Activated gamma-delta T cell treated with Interleukin-2 at 50 U/mL for 16 hours (primary cell): ENCODE data around the gene CA14.
"Not testable (repeated sequence)": the region's sequence is repeated elsewhere in the genome, so short reads cannot be mapped to it uniquely, and the experiment has no call there.

Source experiments
- DNase-seq: peaks from one replicate; pipeline ENCODE4 v3.0.0-alpha.2; 2020

CA14 gene

DNA sequence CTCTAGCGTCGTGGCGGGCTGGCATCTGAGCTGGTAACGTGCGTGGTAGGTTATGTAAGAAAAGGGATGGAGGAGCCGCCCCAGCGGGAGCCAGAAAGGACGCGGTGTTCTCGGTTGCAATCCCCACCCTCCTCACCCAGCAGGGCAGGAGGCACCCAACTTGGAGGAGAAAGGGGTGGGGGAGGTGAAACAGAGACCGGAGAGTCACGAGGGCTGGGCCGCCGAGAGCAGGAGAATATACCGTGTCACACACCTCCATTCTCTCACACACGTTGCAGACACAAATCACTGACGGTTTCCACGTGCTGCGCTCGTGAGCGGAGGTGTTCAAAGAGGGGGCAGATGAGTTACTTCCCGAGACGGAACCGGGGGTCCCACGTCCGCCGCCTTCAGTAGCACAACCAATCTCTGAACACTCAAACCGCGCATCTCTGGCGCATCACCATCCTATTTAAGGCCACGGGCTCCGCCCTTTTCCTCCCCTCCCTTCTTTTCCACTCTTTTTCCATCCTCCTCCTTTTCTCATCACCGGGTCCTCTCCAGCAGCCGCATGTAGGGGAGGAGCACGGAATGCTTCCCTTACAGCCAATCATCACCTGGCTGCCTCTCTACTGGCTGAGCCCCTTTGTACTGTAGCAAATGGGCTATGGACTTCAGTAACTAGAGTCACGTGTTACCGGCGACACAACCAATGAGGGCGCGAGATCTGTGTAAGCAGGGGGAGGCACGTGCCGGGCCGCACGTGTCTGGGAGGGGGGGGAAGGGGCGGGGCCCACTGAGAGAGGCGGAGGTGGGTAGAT lies 24.4 kb downstream of the CA14 start, which contains the start of gene CIART:
CIART (plus strand) TSS at position 797 of the 800 bp plus-strand sequence. CDS start 714 bp downstream, outside the sequence.
- peak; percentile 68 for DNase-seq

DNA sequence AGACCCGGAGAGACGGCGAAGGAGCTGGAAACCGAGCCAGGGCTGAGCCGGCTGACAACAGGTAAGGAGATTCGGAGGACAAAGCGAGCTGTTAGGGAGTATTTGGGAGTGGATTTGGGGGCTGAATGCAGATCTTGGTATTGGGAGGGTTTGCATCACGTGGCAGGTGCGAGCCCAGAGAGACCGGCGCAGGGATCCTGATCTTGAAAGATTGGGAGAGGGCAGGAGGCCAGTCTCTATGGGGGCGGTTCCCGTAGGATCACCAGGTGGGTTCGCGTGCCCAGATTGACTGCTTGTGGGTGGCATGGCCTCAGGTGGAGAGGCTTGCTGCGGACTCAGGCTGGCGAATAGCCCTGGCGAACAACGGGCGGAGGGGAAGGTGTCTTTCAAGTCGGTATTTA lies 25.0 kb downstream of the CA14 start:
- no peak for DNase-seq

- DNase-seq: no peak
Measured at GRCh38 chr1:150283260-150283659, 25.7 kb downstream of the CA14 start.

- DNase-seq: no peak
Measured at GRCh38 chr1:150288382-150288781, 30.8 kb downstream of the CA14 start.

DNA sequence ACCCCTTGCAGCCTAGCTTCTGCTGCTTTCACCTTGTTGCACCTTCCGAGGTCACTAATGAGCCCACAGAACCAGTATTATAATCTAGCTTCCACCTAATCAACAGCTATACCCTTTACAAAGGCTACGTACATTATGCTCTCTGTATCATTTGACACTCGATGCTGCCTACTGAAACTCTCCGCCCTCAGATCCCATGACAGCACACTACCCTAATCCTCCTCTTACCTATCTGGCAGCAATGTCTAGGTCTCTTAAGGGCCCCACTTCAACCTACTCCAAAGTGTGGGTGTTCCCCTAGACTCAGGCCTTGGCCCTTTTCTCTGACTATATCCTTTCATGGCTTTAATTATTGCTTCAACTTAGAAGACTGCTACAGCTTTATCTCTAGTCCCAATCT lies 31.2 kb downstream of the CA14 start:
- DNase-seq: no peak

- DNase-seq: peak; percentile 80
Measured at GRCh38 chr1:150293433-150294253, 36.1 kb downstream of the CA14 start, which contains the start of gene MRPS21. TSS of gene MRPS21 (plus strand) at chr1:150293861. CDS start at chr1:150294367, 506 bp downstream.

DNA sequence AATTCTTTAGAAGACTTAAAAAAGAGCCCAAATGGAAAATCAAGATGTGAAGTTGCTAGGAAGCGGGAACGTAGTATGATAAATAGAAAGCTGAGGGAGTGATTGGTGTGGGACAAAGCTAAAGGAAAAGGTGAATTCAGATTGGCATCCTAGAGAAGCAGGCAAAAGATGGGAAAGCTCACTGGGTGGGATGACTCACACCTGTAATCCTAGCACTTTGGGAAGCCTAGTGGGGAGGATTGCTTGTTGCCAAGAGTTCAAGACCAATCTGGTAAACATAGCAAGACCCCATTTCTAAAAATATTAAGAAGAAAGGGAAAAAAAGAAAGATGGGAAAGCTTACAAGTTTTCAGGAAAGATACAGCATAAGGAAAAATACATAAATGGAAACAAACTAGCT lies 37.9 kb downstream of the CA14 start:
- no peak for DNase-seq

DNA sequence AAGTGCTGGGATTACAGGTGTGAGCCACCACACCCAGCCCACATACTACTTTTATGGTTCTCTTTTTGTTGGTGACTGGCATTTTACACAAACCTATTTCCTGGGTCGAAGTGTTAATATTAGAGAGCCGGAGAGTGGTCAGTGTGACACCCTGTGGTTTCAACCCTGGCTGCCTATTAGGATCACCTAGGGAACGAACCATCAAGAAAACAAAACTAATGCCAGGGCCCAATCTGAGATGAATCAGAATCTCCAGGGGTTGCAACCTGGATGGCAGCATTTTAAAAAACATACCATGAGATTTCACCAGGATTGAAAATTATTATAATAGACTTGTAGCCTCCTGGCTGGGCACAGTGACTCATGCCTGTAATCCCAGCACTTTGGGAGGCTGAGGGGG lies 42.1 kb downstream of the CA14 start:
- DNase-seq: no peak

- DNase-seq: no peak
Measured at GRCh38 chr1:150302338-150302737, 44.8 kb downstream of the CA14 start.

DNA sequence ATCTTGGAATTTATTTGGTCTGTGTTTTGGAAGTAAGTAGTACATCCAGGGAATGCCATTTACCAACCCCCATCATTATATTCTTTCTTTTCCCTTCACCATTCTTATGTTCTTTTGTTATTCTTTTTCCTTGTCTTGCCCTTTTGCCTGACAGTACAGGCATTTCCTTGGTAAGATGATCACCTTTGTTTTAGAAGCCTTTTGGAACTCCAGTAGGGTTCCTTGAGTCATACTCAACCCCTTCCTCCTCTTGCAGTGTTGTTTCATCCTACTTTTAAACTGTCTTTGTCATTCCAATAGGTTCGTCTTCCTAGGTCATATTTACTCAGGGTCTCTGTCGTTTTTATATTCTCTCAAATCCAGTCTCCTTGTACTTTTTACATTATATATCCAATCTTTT lies 45.3 kb downstream of the CA14 start:
- no peak for DNase-seq

DNA sequence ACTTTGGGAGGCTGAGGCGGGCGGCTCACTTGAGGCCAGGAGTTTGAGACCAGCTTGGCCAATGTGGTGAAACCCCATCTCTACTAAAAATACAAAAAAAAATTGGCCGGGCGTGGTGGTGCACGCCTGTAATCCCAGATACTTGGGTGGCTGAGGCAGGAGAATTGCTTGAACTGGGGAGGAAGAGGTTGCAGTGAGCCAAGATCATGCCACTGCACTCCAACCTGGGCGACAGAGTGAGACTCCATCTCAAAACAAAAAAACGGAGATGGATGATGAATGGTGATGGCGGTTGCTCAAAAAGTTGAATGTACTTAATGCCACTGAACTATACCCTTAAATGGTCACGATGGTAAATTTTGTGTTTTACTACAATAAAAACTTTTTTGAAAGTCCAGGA lies 51.0 kb downstream of the CA14 start:
- DNase-seq: not testable (repeated sequence)

DNA sequence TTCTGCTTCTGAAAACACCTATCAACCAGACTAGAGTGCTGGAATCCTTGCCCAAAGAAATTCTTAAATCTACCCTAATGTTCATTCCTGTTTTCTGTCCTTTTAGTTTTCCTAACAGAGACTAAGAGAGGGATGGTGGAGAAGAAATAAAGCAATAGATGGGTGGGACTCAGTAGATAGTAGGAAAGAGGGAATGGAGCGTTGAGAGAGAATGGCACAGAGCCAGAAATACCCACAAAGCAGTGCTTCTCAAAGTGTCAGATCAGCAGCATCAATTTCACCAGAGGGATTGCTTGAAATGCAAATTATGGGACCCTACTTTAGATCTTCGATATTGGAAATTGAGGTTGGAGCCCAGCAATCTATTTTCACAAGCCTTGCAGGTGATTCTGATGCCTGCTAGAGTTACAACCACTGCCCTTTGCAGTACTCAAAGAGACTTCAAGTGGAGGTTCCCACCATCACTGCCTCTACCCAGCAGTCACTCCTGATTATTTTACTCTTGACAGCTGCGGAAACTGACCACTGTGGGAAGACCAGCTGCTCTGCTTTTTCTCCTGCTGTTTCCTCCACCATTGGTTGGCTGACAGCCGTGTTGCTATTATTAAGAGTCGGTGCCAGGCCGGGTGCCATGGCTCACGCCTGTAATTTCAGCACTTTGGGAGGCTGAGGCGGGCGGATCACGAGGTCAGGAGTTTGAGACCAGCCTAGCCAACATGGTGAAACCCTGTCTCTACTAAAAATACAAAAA lies 52.4 kb downstream of the CA14 start:
- DNase-seq: no peak

GRCh38 chr1:150311762-150312161 lies 54.2 kb downstream of the CA14 start:
- DNase-seq: no peak
